Right renal pelvis (tissue), 4 donors: Measurements from ENCODE around the gene ARHGAP33. TPM values are rescaled to one million over a fixed set of nuclear protein-coding genes. Genes with fewer than 3 reads are reported as not detected.
"Not testable (repeated sequence)": the region's sequence is repeated elsewhere in the genome, so short reads cannot be mapped to it uniquely, and the experiment has no call there.

Source experiments
- DNase-seq, 4 donors: peaks; one replicate each; pipeline ENCODE4 v3.0.0-alpha.2; 2013; ENCODE audit warnings: low read depth in 4 of 4, low spot score in 3 of 4, missing footprints in 1 of 4
- polyA plus RNA-seq, 4 donors: library from polyadenylated mRNA; unstranded; fragments of 120-200 nt; gene quantifications; one replicate each; pipeline ENCODE4 v1.2.1, GENCODE V29; 2013; ENCODE audit not compliant: insufficient read length in 4 of 4

ARHGAP33 gene
- polyA plus RNA-seq, 4 donors = 21.1 to 33.2 (median 23.7) TPM

GRCh38 chr19:35755550-35756376 lies 19.6 kb upstream of the ARHGAP33 start:
- DNase-seq = no peak

- DNase-seq = no peak
Observed at GRCh38 chr19:35756377-35757230, 18.8 kb upstream of the ARHGAP33 start, which contains the start of gene HSPB6. HSPB6 (minus strand) TSS chr19:35757029; CDS start chr19:35757008, 21 bp downstream.

GRCh38 chr19:35757231-35757748 lies 18.1 kb upstream of the ARHGAP33 start:
- no peak for DNase-seq

GRCh38 chr19:35757749-35758608 lies 17.4 kb upstream of the ARHGAP33 start, which contains the start of gene PROSER3:
PROSER3 (plus strand) TSS chr19:35758176; CDS start chr19:35758216, 40 bp downstream.
- peak; percentile 93 to 99 (median 98) for DNase-seq

- no peak for DNase-seq
Observed at GRCh38 chr19:35759697-35760096, 15.7 kb upstream of the ARHGAP33 start.

GRCh38 chr19:35760711-35761349 lies 14.5 kb upstream of the ARHGAP33 start:
- DNase-seq = no peak

GRCh38 chr19:35764432-35765315 lies 10.7 kb upstream of the ARHGAP33 start:
- no peak for DNase-seq

GRCh38 chr19:35766571-35767104 lies 8.7 kb upstream of the ARHGAP33 start:
- no peak for DNase-seq

GRCh38 chr19:35767288-35768081 lies 7.9 kb upstream of the ARHGAP33 start:
- DNase-seq = peak in 1 of 4 donors; percentile 46

- DNase-seq = no peak
Observed at GRCh38 chr19:35768082-35768421, 7.3 kb upstream of the ARHGAP33 start.

- not testable (repeated sequence) for DNase-seq
Observed at GRCh38 chr19:35772362-35772761, 3.0 kb upstream of the ARHGAP33 start.

- DNase-seq = no peak
Observed at GRCh38 chr19:35773020-35773806, 2.2 kb upstream of the ARHGAP33 start.

GRCh38 chr19:35774274-35775045 lies 904 bp upstream of the ARHGAP33 start:
- no peak for DNase-seq

GRCh38 chr19:35775046-35775297 lies 392 bp upstream of the ARHGAP33 start:
- no peak for DNase-seq

GRCh38 chr19:35776102-35776788 lies 881 bp downstream of the ARHGAP33 start:
- no peak for DNase-seq
